Measurements from ENCODE around the gene RAB5B.

Gene RAB5B

DNA sequence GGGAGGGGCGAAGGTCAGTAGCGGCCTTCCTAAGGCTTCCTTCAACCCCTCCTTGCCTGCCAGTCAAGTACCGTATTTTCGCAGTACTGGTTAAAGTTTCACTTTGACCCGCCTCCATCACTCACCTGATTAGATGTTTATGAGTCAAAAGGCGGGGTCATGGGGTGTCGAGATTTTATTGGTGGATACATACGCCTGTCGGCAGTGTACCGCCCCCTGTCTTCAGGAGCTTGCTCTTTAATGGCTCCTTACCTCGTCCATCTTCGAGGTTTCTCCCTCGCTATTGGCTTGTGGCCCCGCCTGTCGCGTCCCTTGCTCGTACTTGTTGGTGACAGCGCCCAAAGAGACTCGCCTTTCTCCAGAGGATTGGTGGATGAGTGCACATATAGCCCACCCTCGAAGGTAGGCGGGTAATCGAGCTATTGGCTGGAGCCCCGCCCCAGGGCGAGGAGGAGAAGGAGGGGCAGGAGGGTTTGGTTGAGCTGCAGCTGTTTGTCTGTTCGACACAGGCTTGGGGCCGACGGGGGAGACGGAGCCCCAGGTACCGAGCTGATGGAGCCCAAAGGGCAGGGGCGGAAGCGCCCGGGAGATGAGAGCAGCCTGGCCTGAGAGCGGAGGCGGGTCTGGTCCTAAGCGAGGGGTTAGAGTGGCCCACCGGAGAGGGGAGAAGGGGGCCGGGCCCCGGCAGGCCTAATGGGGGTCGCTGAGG, at the start of gene RAB5B:
TSS of gene RAB5B (plus strand) at position 480 of the 709 bp plus-strand sequence. CDS start 12,883 bp downstream, outside the sequence.
- DNase-seq, result peak; percentile 96

DNA sequence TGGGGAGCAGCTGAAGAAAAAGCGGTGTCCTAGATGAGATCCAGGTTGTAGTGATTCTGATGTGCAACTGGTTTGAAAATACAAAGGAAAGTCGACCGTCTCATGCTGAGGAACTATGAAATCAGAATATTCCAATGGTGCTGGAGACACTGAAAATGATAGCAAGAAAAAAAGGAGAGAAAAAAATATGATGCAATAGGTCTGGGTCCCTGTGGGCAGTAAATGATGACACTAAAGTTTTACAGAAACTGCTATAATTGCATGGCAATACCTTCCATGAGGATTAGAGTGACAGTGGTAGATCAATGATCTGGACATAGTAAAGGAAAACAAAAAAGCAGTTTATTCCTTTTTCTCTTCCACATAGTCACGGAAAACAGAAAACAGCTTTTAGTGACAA, 48.5 kb upstream of the RAB5B start:
- DNase-seq, result no peak

DNA sequence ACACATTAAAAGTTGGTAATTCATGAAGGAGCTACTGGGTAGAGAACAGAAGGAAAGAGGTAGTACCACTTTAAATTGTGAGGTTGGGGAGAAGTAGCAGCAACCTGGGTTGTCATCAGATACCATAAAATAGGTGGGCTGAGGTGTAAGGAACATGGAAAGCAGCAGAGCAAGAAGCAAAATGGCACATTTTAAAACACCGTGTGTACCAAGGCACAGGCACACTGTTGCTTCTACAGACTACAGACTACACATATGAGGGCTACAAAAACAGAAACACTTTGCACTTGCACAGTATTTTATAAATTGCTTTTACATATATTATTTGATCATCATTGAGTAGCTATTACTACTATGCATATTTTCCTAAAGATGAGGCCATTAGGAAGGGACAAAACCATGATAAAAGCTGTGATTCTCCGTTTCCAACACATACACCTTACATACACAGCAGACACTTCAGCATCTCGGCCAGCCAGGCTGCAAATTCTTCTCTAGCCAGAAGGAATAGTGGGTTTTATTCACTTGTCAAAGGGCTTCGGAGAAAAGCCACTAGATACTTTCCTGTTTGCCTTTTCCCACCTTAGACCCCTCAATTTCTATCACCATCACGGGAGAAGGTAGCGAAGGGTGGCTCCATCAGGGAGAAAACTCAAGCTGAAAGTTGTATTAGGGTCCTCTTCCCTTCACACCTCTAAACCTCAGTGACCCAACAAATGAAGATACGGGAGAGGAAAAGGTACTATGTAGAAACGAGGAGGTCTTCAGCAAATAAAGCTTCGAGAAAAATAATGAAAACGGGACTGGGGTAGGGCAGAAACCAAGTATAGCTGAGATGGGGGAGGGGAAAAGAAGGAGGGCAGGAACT, 47.8 kb upstream of the RAB5B start:
- DNase-seq, result no peak

DNA sequence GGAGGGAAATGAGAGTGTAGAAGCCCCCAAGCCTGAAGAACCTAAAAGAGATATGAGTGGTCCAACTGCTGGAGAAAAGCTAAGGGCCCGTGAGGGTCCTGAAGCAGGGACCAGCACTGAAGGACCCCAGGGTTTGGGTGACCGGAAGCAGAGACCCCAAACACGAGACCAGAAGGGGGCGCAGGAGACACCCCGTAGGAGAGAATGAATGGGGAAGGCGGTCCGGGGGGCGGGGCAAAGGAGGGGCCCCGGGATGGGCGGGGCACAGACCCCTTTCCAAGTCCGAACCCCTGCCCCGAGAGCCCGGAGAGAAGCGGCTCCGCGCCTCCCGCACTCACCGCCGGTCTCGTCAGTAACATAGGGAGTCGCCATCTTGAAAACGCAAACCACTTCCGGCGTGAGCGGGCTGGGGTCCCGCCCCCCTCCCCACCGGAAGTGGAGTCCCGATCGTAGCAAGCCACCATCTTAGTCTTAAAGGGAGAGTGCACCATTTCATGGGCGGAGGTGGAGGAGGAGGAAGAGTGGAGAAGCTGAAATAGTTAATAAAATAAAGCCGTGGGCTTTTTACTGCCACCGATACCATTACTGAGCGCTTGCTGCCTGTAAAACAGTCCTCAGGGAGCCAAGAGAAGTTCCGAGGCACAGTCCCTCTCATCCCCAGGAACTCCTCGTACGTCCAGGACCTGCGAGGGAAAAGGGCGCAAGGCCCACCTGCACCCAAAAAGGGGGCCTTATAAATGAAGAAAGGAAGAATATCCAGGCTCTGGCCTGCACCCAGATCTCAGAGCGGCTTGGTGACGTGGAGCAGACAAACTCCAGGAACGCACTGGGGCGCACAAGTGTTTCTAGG, 46.9 kb upstream of the RAB5B start:
- peak; percentile 83 for DNase-seq

GRCh38 chr12:55927588-55928502, 46.0 kb upstream of the RAB5B start, which contains the start of gene PYM1:
TSS of gene PYM1 (minus strand) at chr12:55927894. CDS start at chr12:55927761, 133 bp downstream.
- peak; percentile 62 for DNase-seq

- peak; percentile 82 for DNase-seq
Observed at GRCh38 chr12:55929306-55929791, 44.5 kb upstream of the RAB5B start.

DNA sequence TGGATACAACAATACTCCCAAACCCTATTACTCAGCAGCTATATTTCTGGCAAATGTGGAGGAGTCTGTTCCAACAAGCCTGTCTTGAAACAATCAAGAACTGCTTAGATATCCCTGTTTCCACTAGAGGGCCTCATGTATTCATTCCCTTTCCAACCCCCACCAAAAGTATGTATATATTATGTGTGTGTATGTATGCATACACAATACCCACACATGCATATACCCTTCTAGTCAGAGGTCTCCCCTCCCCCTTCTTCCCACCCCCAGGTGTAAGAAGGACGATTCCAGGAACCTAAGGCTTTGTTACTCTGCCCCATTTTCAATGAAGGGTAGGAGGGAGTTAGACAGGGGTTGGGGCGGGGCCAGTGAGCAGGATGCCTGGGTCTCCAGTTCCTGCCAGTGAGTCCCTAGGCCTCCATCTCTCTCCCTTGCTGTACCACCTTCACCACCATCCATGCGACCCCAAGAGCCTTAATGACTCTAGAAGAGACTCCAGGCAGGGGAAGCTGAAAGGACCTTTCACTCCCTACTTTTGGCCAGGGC, 43.0 kb upstream of the RAB5B start, which contains the start of gene DGKA:
TSS of gene DGKA (plus strand) at position 392 of the 546 bp plus-strand sequence. CDS start 5,342 bp downstream, outside the sequence.
- DNase-seq, result peak; percentile 69

DNA sequence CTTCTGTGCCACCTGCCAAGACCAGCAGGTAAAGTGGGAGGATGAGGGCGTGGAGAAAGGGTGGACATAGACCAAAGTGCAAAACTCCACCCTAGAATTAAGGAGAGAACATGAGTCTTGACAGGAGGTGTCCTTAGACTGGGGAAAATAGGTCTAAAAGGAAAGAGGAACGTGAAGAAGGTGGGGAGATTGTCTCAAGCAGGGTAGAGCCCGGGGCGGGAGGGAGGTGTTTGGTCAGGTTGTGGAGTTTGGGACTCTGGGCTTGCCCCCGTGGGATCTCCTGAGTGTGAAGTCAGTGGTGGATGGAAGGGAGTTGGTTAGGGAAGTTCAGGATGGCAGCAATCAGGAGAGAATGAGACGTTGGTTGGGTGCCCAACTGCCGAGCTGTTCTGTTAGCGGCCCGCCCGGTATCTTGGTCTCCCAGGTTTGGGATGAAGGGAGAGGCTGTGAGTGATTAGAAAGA, 42.5 kb upstream of the RAB5B start:
- DNase-seq, result no peak

- no peak for DNase-seq
Observed at GRCh38 chr12:55931780-55932550, 41.9 kb upstream of the RAB5B start.

DNA sequence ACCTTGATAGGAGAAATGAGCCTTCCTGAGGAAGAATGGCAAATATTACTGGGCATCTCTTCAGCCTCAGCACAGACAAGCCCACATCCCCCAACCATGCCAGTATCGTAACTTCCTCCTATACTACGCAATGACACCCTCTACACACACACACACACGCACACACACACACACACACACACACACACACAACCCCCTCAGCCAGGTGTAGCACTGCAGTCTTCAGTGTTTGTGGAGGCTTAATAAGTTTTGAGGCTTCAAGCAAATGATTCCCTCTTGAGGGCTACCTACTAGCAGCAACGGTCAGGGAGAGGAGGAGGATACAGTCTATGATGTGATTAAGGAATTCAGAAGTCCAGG, 41.3 kb upstream of the RAB5B start:
- peak; percentile 54 for DNase-seq

DNA sequence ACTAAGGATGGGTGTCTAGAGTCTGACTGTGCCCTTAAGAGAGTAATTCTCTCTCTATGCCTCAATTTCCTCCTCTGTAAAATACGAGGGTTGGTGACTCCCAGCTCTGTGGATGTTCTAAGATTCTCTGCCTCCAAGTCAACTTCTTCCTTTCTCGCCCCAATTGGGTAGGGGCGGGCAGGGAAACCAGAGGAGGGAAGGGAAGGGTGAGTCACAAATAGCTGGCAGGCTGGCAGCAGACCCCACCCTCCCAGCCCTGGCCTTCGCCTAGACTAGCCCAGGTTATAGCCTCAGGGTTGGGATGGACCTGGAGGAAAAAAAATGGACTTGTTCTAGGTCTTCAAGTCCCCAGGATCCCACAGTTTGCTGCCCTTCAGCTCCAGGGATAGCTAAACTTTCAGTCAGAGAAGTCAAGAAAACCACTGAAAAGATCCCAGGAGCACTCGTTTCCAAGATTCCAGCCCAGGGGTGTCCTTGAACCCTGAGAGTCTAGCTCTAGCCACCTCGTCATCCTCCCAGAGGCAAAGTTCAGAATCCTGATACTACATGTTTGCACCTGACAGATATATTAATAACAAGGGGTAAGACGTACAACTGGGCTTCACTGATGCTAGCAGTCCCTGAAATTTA, 40.6 kb upstream of the RAB5B start:
- DNase-seq, result no peak

GRCh38 chr12:55933799-55934742, 39.8 kb upstream of the RAB5B start:
- no peak for DNase-seq

DNA sequence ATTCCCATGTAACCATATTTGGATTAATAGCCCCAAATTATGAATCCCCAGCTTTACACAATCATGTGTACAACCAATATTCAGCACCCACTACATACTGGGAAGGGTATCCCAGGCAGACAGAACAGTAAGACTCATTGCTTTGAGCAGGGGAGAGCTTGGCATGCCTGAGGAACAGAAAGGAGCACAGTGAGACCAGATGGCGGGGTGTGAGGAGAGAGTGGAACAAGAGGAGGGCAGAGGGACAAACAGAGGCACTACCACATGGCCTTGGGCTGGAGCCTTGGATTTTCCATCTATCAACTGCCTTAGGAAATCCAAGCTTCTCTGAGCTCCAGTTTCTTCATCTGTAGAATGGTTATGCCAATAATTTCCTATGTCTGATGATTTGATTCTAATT, 39.1 kb upstream of the RAB5B start:
- DNase-seq, result no peak

DNA sequence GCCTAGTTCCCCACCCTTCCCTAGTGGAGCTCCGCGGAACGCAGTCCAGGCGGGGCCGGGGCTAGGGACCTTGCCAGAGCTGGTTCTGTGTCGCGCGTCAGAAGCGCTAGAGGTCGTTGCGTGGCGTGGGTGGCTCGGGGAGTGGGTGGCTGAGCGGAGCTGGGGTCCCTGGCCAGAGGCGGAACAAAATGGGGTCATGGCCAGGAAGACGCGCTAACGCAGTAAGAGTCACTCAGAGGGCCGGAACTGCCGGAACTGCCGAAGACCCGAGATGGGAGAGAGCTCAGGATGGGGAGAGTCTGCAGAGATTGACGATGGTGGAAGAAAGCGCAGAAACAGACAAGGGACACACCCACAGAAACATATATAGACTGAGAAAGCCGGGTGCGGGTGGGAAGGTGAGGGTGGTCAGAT, 38.1 kb upstream of the RAB5B start:
- no peak for DNase-seq

DNA sequence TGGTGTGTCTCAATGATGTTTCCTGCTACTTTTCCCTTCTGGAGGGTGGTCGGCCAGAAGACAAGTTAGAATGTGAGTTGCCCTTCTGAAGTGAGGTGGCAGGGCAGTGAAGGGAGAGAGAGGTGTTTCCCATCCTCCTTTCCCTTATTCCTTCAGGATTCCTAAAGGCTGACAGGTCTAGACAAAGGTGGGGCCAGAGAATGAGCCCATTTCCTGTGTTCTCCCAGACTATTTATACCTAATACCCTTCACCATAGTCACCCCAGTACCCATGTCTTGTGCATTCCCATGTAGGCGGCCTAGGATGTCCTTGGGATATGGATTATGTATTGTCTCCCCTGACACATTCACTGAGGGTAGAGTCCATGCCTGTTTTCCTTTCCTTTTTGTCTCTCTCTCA, 35.9 kb upstream of the RAB5B start:
- no peak for DNase-seq

- no peak for DNase-seq
Observed at GRCh38 chr12:55938826-55939501, 34.9 kb upstream of the RAB5B start.

GRCh38 chr12:55940065-55940732, 33.7 kb upstream of the RAB5B start:
- DNase-seq, result peak; percentile 84

DNA sequence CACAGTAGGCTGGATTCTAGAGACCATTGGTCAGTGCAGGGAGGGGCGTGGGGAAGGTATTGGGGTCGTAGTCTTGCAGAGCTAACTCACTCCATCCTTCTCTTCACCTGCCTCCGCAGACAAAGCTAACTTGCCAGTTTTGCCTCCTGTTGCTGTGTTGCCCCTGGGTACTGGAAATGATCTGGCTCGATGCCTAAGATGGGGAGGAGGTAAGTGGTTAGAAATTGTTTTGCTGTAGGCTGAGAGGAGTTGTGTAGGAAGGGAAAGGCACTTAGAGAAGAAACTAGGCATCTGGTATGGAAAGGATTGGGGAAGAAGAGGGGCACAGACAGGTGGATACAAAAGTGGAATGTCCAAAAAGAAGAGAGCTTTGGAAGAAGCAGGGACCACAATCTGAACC, 31.8 kb upstream of the RAB5B start:
- DNase-seq, result no peak

All from activated CD4-positive, alpha-beta T cell treated with anti-CD3 and anti-CD28 coated beads, Interleukin-2, amount 50 U/mL, for 1 hour (primary cell).